PFSK-1 (cell line): Measurements from ENCODE around the gene TSPYL1.

Experiments
- POLR2AphosphoS5 ChIP-seq: IDR thresholded peaks from 2 replicates; pipeline ENCODE4 v1.6.1; 2012; ENCODE audit warnings: low read depth, mild to moderate bottlenecking, control low read depth, low read length, moderate library complexity
- SIN3A ChIP-seq: IDR thresholded peaks from 2 replicates; pipeline ENCODE4 v1.6.1; 2012; ENCODE audit warnings: mild to moderate bottlenecking, low read length, moderate library complexity, borderline replicate concordance; ENCODE audit not compliant: insufficient read depth

DNA sequence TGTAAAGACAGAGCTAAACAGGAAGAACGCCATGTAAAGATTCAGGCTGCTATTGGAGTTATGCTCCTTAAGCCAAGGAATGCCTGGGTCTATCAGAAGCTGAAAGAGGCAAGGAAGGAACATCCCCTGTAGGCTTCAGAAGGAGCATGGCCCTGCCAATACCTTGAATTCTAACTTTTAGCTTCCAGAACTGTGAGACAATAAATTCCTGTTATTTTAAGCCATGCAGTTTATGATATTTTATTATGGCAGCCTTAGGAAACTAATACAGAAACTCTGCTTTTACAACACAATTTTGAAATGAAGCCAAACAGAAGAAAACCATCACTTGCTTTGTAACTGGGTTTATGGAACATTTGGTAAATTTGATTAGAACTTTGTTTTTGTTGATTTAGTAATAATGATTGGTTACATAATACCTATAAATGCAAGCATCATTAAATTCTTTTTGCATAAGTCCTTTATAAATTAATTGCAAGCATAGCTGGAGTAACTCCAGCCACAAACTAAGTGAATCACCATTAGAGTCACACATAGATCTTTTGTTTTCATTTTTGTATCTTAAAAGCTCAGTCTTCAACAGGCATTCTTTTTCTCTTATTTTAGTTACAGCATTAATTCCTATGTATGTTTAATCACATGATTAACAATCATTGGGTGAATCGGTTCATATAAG is 33.5 kb upstream of the TSPYL1 start:
- TF ChIP-seq SIN3A: no peak
- no peak for TF ChIP-seq POLR2AphosphoS5
